GM12873 (cell line): Measurements from ENCODE around the gene CLK3.

Source experiments
- CTCF ChIP-seq: IDR thresholded peaks from 2 replicates; pipeline ENCODE4 v1.5.1; 2012; ENCODE audit warnings: low read depth, mild to moderate bottlenecking, moderate library complexity, low read length, control low read depth; ENCODE audit not compliant: insufficient read depth; ENCODE audit errors: missing control alignments

The CLK3 gene

GRCh38 chr15:74664028-74664616, 48.5 kb downstream of the CLK3 start:
- no peak for TF ChIP-seq CTCF

DNA sequence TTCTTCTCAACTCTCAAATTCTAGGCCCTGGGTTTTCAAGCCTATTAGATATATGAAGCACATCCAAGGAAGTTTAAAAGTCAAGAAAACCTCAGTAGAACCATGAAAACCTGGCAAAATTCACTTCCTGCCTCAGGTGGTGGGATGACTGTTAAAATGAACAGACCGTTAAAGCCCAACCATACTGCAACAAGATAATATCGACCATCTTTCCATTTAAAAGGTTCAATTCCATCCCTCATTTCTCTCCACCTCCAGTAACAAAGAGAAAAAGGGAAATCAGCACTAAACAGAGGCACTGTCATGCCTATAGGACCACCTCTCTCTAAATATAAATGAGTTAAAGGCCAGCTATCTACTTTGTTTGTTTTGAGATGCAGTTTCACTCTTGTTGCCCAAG, 49.0 kb downstream of the CLK3 start:
- TF ChIP-seq CTCF, result no peak

DNA sequence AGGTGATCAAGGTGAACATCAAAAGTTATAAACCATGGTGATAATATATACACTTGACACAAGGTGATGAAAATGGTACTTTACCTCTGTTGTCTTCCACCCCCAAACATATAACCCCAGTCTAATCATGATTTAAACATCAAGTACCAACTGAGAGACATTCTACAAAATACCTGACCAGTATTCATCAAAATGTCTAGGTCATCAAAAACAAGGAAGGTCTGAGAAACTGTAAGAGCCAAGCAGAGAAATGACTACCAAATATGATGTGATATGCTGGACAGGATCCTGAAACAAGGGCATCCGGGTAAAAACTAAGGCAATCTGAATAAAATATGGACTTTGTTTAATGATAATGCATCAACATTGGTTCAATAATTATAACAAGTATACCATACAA, 52.3 kb downstream of the CLK3 start:
- TF ChIP-seq CTCF, result no peak

DNA sequence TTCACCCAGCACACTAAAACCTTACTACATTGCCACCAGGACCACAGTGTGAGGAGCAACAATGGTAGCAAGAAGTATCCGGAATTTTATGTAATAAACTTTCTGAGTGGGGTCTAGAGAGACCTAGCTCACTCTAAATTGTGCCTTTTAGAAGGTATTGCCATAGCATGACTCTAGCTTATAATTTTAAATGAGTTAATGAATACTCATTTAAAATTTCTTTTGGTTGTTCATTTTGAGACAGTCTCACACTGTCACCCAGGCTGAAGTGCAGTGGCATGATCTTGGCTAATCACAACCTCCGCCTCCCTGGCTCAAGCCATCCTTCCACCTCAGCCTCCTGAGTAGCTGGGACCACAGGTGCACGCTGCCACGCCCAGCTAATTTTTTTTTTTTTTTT, 54.0 kb downstream of the CLK3 start:
- TF ChIP-seq CTCF, result no peak

DNA sequence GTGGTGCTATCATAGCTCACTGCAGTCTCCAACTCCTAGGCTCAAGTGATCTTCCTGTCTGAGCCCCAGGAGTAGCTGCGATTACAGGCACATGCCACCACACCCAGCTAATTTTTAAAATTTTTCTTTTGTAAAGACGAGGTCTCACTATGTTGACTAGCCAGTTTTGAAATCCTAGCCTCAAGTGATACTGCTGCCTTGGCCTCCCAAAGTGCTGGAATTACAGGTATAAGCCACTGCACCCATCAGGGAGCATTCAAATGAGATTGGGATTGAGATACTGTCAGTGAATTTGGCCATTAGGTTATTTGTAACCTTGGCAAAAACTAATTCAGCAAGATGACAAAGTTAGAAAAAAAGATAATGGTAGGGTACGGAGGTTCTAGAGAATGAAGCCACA, 58.5 kb downstream of the CLK3 start:
- no peak for TF ChIP-seq CTCF

DNA sequence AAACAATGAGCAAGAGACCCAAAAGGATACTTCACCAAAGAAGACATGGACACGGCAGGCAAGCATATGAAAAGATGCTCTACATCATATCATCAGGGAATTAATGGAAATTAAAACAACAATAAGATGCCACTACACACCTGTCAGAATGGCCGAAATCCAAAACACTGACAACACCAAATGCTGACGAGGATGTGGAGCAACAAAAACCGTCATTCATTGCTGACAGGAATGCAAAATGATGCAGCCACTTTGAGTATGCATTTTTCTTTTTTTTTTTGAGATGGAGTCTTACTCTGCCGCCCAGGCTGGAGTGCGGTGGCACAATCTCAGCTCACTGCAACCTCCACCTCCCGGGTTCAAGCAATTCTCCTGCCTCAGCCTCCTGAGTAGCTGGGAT, 61.2 kb downstream of the CLK3 start:
- no peak for TF ChIP-seq CTCF
